Left renal pelvis (tissue), 4 donors: ENCODE measurements around the gene TOMM40L. TPM values are rescaled to one million over a fixed set of nuclear protein-coding genes. Genes with fewer than 3 reads are reported as not detected.
"Not testable (repeated sequence)": the region's sequence is repeated elsewhere in the genome, so short reads cannot be mapped to it uniquely, and the experiment has no call there.

ENCODE experiments used
- DNase-seq, 4 donors: peaks; one replicate each; pipeline ENCODE4 v3.0.0-alpha.2; 2013; ENCODE audit warnings: low read depth in 4 of 4, low spot score in 3 of 4
- polyA plus RNA-seq, 4 donors: library from polyadenylated mRNA; unstranded; fragments of 120-200 nt; gene quantifications; one replicate each; pipeline ENCODE4 v1.2.1, GENCODE V29; 2013; ENCODE audit not compliant: insufficient read length in 4 of 4

Gene TOMM40L
- polyA plus RNA-seq, 4 donors: 9.9 to 15.4 (median 14.2) TPM

DNA sequence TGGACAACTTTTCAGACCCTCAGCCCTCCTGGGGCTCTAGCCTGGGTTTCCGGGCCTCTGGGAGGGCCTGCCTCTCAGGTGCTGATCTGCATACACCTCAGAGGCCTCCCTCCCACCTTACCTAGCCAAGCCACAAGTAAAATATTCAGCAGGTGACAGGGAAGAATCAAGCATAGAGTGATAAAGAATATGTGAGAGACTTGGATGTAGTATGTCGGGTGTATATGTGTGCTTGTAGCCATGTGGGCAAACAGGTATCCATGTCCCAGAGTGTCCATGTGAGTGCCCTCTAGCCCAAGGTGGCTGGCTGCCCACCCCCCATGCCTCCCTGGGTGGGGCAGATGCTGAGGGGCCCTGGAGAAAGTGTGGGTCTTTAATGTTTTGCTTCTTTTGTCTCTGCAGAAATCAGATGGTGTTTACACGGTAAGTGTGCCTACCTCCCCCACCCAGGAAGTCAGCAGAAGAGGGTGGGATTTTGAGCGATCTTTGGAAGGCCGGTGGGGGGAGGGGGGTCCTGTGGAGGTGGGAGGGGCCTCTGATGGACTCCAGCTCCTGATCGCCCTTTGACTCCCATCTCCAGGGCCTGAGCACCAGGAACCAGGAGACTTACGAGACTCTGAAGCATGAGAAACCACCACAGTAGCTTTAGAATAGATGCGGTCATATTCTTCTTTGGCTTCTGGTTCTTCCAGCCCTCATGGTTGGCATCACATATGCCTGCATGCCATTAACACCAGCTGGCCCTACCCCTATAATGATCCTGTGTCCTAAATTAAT lies 7.4 kb upstream of the TOMM40L start:
- DNase-seq: no peak

GRCh38 chr1:161219078-161219892 lies 6.6 kb upstream of the TOMM40L start:
- no peak for DNase-seq

- no peak for DNase-seq
These were observed 5.9 kb upstream of the TOMM40L start for GRCh38 chr1:161220002-161220401.

DNA sequence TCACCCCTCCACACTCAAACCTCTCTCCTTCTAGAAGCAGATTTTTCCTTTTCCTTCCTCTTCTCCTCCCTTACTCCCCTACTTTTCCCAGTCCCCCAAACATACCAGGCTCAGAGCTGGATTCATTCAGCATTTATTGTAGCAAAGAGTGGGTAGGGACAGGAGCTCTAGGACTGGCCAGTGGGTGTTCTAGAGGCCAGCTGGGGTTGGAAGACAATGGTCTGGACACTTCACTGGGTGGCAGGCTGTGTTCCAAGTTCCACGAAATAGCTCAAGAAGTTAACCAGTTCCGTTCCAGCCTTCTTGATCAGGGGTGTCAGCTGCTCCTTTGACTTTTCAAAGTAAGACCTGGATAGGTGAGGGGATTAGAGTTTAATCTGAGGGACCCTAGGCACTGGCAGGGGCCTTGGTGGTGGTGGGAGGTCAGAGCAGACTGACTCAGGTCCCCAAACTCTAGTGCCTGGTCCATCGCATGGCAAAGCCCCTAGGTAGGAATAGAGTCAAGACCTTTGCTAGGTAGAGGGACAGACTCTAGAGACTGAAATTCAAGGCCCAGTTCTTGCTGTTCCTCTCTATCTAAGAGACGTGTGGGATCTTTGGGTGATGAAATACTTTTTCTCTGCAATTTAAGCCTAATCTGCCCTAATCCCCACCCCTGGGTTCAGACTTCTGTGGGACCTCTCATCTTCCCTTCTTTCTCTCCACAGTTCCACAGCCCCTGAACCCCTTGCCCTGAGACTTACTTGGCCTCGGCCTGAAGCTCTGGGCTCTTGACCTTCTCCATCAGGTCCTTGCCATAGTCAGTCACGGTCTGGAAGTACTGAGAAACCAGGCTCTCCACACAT lies 3.5 kb upstream of the TOMM40L start:
- no peak for DNase-seq

DNA sequence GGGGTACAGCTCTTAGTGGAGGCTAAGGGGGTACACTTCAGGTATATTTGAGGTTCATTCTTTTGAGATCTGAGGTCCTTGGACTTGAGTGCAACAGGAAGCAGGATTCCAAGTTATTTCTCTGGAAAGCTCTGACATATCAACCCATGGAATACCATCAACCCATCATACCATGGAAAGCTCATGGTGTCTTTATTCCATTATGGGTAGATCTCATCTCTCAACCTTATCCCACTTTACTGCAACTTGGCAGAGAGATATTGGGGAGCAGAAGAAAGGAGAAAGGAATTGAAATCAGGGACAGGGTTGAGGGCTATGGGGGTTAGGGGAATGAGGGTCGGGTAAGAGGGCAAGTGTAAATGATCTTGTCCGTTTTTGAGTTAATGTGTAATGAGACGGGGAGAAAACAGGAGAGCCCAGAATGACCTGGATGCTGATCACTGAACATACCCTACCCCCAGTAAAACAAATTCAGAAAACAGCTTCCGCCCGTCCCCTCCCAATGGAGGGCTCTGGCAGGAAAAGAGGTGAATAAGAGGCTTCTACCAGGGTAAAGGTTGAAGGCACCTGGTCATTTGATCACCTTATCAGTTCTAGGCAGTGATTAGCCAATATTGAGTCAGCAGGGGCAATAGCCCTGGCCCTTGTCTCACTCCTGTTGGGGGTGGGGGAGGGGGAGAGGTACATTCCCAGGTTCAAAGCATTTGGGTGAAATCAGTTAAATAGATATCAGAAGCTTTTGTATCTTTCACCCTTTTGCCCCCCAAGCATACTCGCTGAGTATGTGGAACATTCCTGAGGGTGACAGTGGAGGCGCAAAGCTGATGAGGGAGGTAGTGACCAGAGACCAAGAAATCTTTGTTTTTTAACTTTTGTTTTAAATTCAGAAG lies 1.8 kb upstream of the TOMM40L start:
- DNase-seq: no peak

DNA sequence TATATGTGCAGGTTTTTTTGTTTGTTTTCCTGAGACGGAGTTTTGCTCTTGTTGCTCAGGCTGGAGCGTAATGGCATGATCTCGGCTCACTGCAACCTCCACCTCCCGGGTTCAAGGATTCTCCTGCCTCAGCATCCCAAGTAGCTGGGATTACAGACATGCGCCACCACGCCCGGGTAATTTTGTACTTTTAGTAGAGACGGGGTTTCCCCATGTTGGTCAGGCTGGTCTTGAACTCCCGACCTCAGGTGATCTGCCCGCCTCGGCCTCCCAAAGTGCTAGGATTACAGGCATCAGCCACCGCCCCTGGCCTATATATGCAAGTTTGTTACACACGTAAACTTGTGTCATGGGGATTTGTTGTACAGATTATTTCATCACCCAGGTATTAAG lies 1.2 kb upstream of the TOMM40L start:
- DNase-seq: not testable (repeated sequence)

- no peak for DNase-seq
These were observed 704 bp upstream of the TOMM40L start for GRCh38 chr1:161225178-161225533.

DNA sequence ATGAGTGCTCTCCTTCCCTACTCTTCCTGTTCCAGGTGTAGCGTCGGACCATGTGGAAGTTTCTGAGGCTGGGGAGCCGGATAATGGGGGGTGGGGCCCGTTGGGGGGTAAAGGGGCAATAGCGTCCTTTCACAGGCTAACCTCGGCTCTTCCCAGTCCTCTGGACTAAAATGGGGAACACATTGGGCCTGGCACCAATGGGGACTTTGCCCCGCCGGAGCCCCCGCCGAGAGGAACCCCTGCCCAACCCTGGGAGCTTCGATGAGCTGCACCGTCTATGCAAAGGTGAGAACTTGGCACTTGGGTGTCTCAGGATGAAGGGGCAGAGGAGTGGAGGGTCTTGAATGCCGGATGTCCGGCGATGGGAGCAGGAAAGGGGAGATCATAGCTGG lies 456 bp downstream of the TOMM40L start:
- no peak for DNase-seq

DNA sequence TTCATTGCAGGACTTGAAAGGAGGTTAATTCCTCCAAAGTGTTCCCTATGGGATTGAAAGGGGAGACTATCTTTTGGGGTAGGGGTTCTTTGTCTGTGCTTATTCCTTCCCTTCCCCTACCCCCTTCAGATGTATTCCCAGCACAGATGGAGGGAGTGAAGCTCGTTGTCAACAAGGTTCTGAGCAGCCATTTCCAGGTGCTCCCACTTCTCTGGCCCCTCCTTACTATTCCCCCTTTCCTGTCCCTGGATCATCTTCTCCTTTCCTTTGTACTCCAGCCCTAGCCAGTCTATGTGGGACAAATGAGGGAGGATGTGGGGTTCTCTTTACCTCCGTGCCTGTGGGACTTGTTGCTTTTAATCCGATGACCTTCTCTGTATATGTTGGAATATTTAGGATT lies 899 bp downstream of the TOMM40L start:
- no peak for DNase-seq

GRCh38 chr1:161227196-161227871 lies 1.5 kb downstream of the TOMM40L start:
- peak in 1 of 4 donors; percentile 53 for DNase-seq

GRCh38 chr1:161228032-161228431 lies 2.2 kb downstream of the TOMM40L start:
- DNase-seq: no peak

GRCh38 chr1:161229896-161230295 lies 4.0 kb downstream of the TOMM40L start:
- no peak for DNase-seq

DNA sequence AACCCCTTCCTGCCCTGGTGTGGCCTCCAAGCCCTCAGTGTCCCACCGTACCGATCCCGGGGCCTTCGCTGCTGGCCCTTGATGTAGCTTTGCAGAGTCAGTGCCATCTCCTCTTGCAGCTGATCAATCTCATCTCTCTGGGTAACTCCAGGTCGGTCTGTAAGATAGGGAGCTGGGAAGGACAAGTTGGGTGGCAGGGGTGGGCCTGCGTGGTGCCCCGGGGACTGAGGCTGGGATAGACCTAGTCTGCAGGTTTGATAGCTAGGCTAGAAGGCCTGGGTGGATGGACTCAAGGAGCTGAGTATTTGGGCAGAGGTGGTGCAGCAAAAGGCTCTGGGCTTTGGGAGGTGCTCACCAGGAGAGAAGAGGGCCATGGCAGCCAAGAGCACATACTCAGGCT lies 4.9 kb downstream of the TOMM40L start:
- DNase-seq: no peak

- DNase-seq: no peak
These were observed 7.2 kb downstream of the TOMM40L start for GRCh38 chr1:161233102-161233501.

- DNase-seq: no peak
These were observed 10.3 kb downstream of the TOMM40L start for GRCh38 chr1:161235957-161236775.

DNA sequence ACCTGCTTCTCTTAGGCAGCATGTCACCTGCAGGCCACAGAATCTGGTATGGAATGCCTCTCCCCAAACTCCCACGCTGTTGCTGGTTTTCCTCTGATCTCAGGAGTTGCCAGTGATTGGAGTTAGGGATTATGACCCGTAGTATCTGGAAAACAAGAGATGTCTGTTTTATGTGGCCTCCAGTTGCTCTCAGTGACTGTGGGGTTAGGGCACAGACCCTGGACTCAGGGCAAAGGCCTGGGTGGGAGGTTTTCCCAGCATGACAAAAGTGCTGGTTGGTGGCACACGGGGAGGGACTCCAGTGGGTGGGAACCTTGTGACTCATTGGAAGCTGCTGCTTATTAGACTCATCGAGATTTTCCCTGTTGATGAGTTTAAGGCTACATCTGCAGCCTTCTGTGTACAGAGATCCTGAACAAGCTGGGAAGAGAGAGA lies 12.2 kb downstream of the TOMM40L start, which contains the start of gene NR1I3:
NR1I3 (minus strand) TSS at position 165 of the 435 bp plus-strand sequence. CDS start 1,638 bp downstream, outside the sequence.
- DNase-seq: no peak

DNA sequence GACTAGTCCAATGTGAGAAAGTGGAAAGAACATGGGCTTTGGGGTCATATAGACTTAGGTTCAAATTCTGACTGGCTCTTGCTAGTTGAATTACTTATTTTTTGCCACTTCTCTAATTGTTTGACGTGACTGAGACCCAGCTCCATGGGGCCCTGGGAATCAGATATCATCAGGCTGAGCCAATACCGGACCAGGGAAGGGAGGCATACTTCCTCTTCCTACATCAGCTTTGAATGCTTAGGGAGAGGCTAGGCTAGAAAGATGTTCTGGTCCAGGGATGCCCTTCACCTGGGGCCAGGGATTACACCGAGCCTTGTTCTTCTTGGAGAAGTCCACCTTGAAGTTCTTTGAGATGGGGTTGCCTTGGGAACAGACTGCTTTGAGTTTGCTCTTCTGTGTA lies 15.8 kb downstream of the TOMM40L start:
- no peak for DNase-seq

- DNase-seq: no peak
These were observed 16.5 kb downstream of the TOMM40L start for GRCh38 chr1:161242313-161242712.

DNA sequence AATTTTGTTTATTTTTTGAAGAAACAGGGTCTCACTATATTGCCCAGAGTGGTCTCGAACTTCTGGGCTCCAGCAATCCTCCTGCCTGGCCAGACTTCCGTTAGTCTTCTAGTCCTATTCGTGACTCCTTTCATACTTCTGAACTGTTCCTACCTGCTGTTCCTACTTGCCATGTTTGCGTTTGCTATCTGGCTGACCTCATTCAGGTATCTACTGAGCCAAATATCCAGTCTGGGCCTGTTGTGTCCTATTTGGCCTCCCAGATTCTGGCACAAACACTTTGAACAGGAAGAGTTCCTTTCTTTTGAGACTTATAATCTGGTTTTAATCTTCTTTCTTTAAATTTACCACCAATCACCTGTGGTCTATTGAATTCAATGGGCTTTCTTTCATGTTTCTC lies 19.0 kb downstream of the TOMM40L start:
- no peak for DNase-seq
